Measurements from ENCODE around the gene IL1RAP.

DNA sequence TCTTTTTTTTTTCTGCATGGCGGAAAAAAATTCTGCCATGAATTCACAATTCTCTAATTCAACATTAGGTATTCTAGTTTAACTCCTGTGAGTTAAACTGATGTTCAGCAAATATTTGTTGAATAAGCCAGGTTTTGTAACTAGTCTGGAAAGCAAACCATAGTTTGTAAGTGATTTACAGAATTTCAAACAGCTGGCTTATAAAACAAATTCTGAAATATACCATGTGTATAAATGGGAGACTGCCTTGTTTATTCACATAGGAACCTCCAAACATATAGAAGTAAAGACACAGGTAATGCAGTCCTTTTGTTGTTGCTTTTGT is 101.1 kb downstream of the IL1RAP start:
- TF ChIP-seq EZH2phosphoT487 (IDR thresholded peaks at IDR 0.05; ENCODE audit: unreplicated experiment) (no peak), CTCF (conservative IDR thresholded peaks at IDR 0.05; ENCODE audit: low read depth in 2 of 2) (no peak), CREB1 (CRISPR knock-in tag; IDR thresholded peaks at IDR 0.05; ENCODE audit: low read depth) (no peak), POLR2AphosphoS5 (IDR thresholded peaks at IDR 0.05; ENCODE audit: low read depth) (no peak), REST (IDR thresholded peaks at IDR 0.05; ENCODE audit: unreplicated experiment) (no peak), EZH2 (IDR thresholded peaks at IDR 0.05; ENCODE audit: low read depth, unreplicated experiment) (no peak)
